ENCODE data around the gene NFILZ. TPM values are rescaled to one million over a fixed set of nuclear protein-coding genes. Genes with fewer than 3 reads are reported as not detected.

The NFILZ gene, protein sequence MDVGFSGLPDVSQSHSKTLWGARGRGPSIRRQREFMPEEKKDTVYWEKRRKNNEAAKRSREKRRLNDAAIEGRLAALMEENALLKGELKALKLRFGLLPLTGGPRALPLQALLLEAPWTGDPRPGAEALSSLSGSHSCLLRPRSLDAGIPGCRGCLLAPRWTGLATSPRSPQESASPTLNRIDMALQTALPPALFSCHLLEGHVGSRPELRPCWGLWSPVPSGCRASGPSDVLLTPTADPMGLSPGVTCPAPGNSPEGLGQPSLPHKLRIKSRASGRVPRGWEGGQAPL
- total RNA-seq: not detected
- not detected for polyA plus RNA-seq (ENCODE audit: insufficient read depth in 1 of 8, insufficient read length in 8 of 8, low replicate concordance in 1 of 8)
- long read RNA-seq, donor 1: 0 reads
- long read RNA-seq, donor 2: 0 reads
- long read RNA-seq, donor 3: 0 reads
- long read RNA-seq, donor 4: 0 reads
- long read RNA-seq, donor 5: 0 reads
- long read RNA-seq, donor 6: 0 reads
- long read RNA-seq, donor 7: 0 reads
- long read RNA-seq, donor 8: 0 reads
- long read RNA-seq, donor 9: 0 reads
- long read RNA-seq, donor 10: 0 reads
- long read RNA-seq, donor 11: 0 reads

DNA sequence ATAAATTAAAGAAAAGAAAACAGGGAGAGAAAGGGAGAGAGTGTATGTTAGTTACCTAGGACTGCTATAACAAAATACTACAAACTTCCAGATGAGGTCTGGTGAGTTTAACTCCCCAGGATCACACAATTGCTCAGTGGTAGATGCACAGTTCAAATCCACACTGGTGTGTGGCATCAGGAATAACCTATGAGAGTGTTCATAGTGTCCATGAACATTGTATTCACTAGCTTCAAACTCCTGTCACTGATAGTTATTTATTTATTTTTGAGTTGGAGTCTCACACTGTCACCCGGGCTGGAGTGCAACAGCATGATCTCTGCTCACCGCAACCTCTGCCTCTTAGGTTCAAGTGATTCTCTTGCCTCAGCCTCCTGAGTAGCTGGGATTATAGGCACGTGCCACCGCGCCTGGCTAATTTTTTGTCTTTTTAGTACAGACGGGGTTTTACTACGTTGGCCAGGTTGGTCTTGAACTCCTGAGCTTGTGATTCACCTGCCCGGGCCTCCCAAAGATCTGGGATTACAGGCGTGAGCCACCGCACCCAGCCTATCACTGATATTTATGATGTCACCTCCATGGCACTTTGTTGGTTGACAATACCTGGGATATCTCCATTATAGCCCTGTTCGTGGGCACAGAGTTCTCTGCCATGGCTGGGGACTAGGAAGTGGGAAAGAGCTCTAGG lies at the start of gene NFILZ:
NFILZ (plus strand) TSS at position 638 of the 688 bp plus-strand sequence. CDS start 46,133 bp downstream, outside the sequence.
- no peak for DNase-seq
- no peaks in the 10 kb centered on the region for H3K36me3 ChIP-seq (ENCODE audit: control insufficient read depth, insufficient read depth, low read length)
- no peaks in the 10 kb centered on the region for H3K27me3 ChIP-seq (ENCODE audit: control insufficient read depth, insufficient read depth, low read length)
- no peak within 1 kb of the TSS for H3K4me3 ChIP-seq (ENCODE audit: low read length)
- WGBS (ENCODE audit: insufficient coverage): 91% methylated on average over 8 of the region's 11 CpGs
- H3K4me1 ChIP-seq (ENCODE audit: control insufficient read depth, insufficient read depth, low read length): peaks cover 3% of the 10 kb centered on the region
- H3K9me3 ChIP-seq (replicated peaks; ENCODE audit: control insufficient read depth, low read depth, low read length): peaks cover 2% of the 10 kb centered on the region
- H3K27ac ChIP-seq (ENCODE audit: low read length): no peak within 1 kb of the TSS

DNA sequence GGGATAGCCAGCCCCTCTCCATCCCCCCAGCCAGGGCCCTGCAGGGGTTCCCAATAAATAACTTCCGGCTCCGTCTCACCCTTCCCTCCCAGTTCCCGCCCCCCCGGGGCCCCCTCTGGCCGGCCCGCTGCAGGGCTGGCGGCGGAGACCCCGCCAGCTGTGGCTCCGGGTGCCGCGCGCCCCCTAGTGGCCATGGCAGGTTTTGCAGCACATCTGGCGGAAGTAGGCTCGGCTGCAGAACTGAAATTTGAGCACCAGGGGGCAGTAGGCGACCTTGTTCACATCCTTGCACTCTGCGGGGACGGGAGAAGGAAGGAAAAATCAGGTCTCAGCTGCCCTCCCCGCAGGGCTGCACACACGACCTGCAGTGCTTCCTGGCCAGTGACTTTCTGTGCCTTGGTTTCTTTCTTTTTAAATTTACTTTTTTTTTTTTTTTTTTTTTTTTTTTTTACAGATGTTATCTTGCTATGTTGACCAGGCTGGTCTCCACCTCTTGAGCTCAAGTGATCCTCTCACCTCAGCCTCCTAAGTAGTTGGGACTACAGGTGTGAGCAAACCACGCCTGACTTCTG lies 49.6 kb upstream of the NFILZ start:
- under 1% methylated on average over 17 of the region's 21 CpGs for WGBS (ENCODE audit: insufficient coverage)
- Histone ChIP-seq H3K4me3 (ENCODE audit: low read length) (no peak overlapping the region), H3K27ac (ENCODE audit: low read length) (no peak overlapping the region), H3K36me3 (ENCODE audit: control insufficient read depth, insufficient read depth, low read length) (peaks cover 4% of the 10 kb centered on the region), H3K9me3 (replicated peaks; ENCODE audit: control insufficient read depth, low read depth, low read length) (no peaks in the 10 kb centered on the region), H3K4me1 (ENCODE audit: control insufficient read depth, insufficient read depth, low read length) (peaks cover 8% of the 10 kb centered on the region), H3K27me3 (ENCODE audit: control insufficient read depth, insufficient read depth, low read length) (peaks cover 11% of the 10 kb centered on the region)
- DNase-seq: peak; percentile 88

DNA sequence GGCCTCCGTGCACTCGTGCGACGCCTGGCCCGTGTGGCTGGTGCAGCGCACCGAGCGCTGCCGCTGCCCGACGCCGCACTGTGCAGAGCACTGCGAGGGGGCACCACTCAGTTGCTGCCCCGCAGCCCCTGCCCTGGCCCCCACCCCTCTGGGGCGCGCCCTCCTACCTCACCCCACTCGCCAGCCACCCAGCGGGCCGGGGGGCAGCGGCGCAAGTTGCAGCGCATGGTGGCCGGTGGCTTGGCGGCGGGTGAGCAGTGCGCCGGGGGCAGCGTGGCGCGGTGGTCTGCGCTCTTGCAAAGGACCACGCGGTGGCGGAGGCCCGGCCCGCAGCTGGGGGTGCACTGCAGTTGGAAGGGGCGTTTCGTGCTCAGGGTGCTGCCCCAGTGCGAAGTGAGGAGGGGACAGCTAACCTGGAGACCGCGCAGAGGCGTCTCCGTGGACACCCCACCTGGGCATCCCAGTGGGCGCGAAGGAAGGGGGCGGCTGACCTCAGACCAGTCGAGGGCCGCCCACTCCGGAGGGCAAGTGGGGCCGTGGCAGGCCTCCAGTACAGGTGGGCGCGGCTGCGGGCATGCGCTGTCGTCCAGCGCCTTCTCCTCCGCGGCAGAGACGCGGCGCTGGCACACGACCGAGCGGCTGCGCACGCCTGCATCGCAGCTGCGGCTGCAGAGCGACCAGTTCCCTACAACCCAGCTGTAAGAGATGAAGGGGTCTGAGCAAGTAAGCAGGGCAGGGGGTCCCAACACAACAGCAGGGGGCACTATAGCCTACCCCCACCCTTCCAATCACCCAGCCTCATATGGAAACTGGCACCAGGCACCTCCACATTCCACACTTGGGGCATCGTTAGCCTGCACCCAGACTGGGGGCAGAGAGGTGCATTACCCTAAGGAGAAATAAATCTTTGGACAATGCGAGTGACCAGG lies 45.2 kb upstream of the NFILZ start:
- WGBS (ENCODE audit: insufficient coverage): 73% methylated on average over 60 of the region's 71 CpGs

DNA sequence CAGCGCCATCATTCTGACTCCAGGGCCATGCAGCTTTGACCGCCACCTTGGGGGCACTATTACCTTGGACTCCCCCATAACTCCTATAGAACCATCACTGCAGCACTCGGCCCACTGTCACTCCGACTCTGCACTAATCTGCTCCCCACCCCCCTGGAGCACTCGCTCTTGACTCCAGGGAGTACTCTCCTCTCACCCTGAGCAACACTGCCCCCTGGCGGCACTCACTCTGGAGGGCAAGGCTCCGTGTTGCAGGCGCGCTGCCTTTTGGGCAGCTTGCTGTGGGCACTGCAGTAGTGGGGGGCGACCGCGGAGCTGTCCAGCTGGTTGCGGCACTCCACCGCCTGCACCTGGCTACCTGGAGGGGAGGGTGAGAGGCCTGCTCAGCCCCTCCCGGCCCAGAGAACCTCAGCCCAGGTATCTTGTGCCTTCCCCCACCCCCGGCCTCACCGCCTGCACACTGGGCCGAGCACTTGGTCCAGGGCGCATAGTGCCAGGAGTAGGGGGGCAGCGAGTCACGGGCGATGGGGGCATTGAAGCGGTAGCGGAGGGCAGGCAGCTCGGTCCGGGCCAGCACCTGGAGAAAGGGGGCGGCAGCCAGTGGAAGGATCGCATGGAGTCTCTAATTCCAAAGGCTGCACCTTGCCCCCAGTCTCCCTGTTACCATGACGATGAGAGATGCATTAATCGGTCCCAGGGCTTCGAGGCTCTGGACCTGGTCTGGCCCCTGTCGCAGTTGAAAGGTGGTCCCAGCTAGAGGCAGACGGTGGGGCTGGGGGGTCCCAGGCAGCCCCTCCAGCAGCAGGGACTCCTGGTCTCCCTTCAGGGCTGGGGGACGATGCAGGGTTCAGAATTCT lies 44.3 kb upstream of the NFILZ start:
- Histone ChIP-seq H3K27me3 (ENCODE audit: control insufficient read depth, insufficient read depth, low read length) (no peaks in the 10 kb centered on the region), H3K36me3 (ENCODE audit: control insufficient read depth, insufficient read depth, low read length) (peaks cover 22% of the 10 kb centered on the region), H3K4me1 (ENCODE audit: control insufficient read depth, insufficient read depth, low read length) (no peaks in the 10 kb centered on the region), H3K9me3 (replicated peaks; ENCODE audit: control insufficient read depth, low read depth, low read length) (no peaks in the 10 kb centered on the region), H3K27ac (ENCODE audit: low read length) (no peak overlapping the region), H3K4me3 (ENCODE audit: low read length) (no peak overlapping the region)
- 65% methylated on average over 25 of the region's 34 CpGs for WGBS (ENCODE audit: insufficient coverage)
- DNase-seq: no peak

More for the DNA sequence above, 45.2 kb upstream of the NFILZ start:
- Histone ChIP-seq H3K36me3 (ENCODE audit: control insufficient read depth, insufficient read depth, low read length) (peaks cover 22% of the 10 kb centered on the region), H3K4me1 (ENCODE audit: control insufficient read depth, insufficient read depth, low read length) (peaks cover 4% of the 10 kb centered on the region), H3K27ac (ENCODE audit: low read length) (no peak overlapping the region), H3K4me3 (ENCODE audit: low read length) (no peak overlapping the region), H3K9me3 (replicated peaks; ENCODE audit: control insufficient read depth, low read depth, low read length) (no peaks in the 10 kb centered on the region), H3K27me3 (ENCODE audit: control insufficient read depth, insufficient read depth, low read length) (no peaks in the 10 kb centered on the region)
- DNase-seq: no peak

DNA sequence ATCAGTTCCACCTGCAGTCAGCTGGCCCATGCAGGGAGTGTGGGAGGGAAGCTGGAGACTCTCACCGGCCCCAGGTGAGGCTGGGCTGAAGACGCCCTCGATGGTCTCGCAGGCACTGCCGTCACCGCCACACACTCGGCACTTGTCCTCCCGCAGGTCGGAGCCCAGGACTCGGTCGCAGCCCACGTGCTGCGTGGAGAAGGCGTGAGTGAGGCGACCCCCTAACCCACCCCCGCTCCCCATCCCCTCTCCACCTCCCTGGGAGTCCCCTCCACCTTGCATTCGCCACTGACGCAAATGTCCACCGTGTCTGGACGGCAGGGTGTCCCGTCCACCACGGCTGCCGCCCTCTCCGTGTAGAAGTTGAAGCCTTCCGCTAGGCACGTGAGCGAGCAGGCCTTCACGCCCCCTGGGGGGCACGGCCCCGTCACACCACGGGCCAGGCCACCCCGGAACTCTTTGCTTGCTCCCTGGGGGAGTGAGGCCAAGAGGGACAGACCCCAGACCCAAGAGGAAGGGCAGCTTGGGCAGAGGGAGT lies 41.2 kb upstream of the NFILZ start:
- Histone ChIP-seq H3K4me3 (ENCODE audit: low read length) (no peak overlapping the region), H3K27me3 (ENCODE audit: control insufficient read depth, insufficient read depth, low read length) (peaks cover 8% of the 10 kb centered on the region)
- WGBS (ENCODE audit: insufficient coverage): 88% methylated on average over 21 of the region's 32 CpGs

DNA sequence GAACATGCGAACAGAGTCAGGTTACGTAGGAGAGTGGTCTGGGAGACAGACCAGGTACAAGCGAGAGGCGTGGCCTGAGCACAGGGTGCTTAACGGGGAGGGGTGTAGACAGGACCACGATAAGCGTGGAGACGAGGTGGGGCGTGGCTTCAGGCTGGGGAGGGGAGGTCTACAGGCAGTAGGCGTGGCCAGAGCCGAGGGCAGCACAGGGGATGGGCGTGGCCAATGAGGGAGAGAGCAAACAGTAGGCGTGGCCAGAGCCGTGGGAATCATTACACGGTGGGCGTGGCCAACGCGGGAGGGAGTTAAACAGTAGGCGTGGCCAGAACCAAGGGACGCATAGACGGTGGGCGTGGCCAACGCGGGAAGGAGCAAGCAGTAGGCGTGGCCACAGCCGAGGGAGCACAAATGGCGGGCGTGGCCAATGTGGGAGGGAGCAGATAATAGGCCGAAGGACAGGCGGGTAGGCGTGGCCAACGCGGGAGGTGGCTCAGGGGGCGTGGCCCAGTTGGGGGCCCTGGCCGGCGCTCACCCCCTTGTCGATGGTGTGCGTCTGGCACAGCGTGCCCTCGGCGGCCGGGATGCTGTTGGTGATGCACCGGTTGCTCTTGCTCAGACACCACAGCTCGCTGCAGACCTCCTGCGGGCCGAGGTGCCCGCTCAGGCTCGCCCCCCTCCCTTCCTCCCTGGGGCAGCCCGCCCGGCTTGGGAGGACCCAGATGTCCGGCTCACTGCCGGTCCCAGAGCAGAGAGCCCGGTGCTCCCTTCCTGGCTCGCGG lies 38.0 kb upstream of the NFILZ start:
- peaks cover 7% of the 10 kb centered on the region for H3K9me3 ChIP-seq (replicated peaks; ENCODE audit: control insufficient read depth, low read depth, low read length)
- peak; percentile 95 for DNase-seq
- H3K4me3 ChIP-seq (ENCODE audit: low read length): peak overlapping the region; percentile 26
- H3K27ac ChIP-seq (ENCODE audit: low read length): peak overlapping the region; percentile 29
- peaks cover 15% of the 10 kb centered on the region for H3K4me1 ChIP-seq (ENCODE audit: control insufficient read depth, insufficient read depth, low read length)
- peaks cover 21% of the 10 kb centered on the region for H3K36me3 ChIP-seq (ENCODE audit: control insufficient read depth, insufficient read depth, low read length)
- WGBS (ENCODE audit: insufficient coverage): under 1% methylated on average over 52 of the region's 55 CpGs
- peaks cover 8% of the 10 kb centered on the region for H3K27me3 ChIP-seq (ENCODE audit: control insufficient read depth, insufficient read depth, low read length)

More for the DNA sequence above, 41.2 kb upstream of the NFILZ start:
- Histone ChIP-seq H3K4me1 (ENCODE audit: control insufficient read depth, insufficient read depth, low read length) (peaks cover 15% of the 10 kb centered on the region), H3K36me3 (ENCODE audit: control insufficient read depth, insufficient read depth, low read length) (peaks cover 18% of the 10 kb centered on the region), H3K27ac (ENCODE audit: low read length) (no peak overlapping the region), H3K9me3 (replicated peaks; ENCODE audit: control insufficient read depth, low read depth, low read length) (peaks cover 7% of the 10 kb centered on the region)
- DNase-seq: no peak

DNA sequence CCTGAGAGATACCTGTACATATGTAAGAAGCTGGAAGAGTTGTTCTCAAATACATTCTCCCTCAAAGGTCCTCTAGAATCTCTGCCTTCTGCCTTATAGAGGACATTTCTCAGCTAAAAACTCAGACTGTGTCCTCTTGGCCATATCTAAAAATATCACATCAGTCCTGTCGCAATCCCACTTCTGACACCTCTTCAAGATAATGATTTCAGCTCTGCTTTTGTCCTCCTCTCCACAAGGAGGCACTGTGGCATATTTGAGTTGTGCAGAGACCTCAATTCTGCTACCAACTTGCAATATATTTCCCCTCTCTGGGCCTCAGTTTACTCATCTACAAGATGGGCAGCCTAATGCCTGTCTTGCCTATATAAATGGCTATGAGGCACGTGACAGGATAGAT lies 36.5 kb upstream of the NFILZ start:
- peaks cover 21% of the 10 kb centered on the region for H3K36me3 ChIP-seq (ENCODE audit: control insufficient read depth, insufficient read depth, low read length)
- peaks cover 8% of the 10 kb centered on the region for H3K27me3 ChIP-seq (ENCODE audit: control insufficient read depth, insufficient read depth, low read length)
- H3K9me3 ChIP-seq (replicated peaks; ENCODE audit: control insufficient read depth, low read depth, low read length): peaks cover 7% of the 10 kb centered on the region
- H3K27ac ChIP-seq (ENCODE audit: low read length): no peak overlapping the region
- peaks cover 15% of the 10 kb centered on the region for H3K4me1 ChIP-seq (ENCODE audit: control insufficient read depth, insufficient read depth, low read length)
- WGBS (ENCODE audit: insufficient coverage): 100% methylated on average over 2 of the region's 2 CpGs
- no peak overlapping the region for H3K4me3 ChIP-seq (ENCODE audit: low read length)
- no peak for DNase-seq

DNA sequence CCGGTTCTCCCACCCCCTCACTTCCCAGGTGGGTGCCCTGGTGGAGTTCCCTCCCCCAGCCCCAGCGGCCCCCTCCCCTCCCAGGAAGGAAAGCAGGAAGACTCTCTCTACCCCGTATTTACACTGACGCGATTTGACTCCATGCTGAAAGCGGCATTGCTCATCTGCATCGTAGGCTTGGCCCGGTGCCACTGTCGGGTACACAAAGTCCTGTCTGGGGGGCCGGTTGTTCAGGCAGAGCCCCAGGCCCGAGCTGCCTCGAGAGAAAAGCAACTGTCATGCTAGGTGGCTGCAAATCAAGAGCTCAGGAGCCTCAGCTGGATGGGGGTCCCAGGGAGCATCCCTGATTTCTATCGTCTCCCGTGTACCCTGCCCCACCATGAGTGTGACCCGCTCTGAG lies 34.8 kb upstream of the NFILZ start:
- peaks cover 15% of the 10 kb centered on the region for H3K4me1 ChIP-seq (ENCODE audit: control insufficient read depth, insufficient read depth, low read length)
- H3K27ac ChIP-seq (ENCODE audit: low read length): no peak overlapping the region
- DNase-seq: no peak
- peaks cover 7% of the 10 kb centered on the region for H3K9me3 ChIP-seq (replicated peaks; ENCODE audit: control insufficient read depth, low read depth, low read length)
- H3K4me3 ChIP-seq (ENCODE audit: low read length): no peak overlapping the region
- 75% methylated on average over 13 of the region's 15 CpGs for WGBS (ENCODE audit: insufficient coverage)
- H3K27me3 ChIP-seq (ENCODE audit: control insufficient read depth, insufficient read depth, low read length): peaks cover 8% of the 10 kb centered on the region
- peaks cover 19% of the 10 kb centered on the region for H3K36me3 ChIP-seq (ENCODE audit: control insufficient read depth, insufficient read depth, low read length)
